NCI-H748 (cell line): Measurements from ENCODE around the gene MYO7A.

Source experiments
- DNase-seq: peaks from one replicate; lab custom pipeline; 2025; ENCODE audit not compliant: unreplicated experiment; lab: John Stamatoyannopoulos, UW

Gene MYO7A

GRCh38 chr11:77163271-77163670 is 35.2 kb downstream of the MYO7A start:
- no peak for DNase-seq

DNA sequence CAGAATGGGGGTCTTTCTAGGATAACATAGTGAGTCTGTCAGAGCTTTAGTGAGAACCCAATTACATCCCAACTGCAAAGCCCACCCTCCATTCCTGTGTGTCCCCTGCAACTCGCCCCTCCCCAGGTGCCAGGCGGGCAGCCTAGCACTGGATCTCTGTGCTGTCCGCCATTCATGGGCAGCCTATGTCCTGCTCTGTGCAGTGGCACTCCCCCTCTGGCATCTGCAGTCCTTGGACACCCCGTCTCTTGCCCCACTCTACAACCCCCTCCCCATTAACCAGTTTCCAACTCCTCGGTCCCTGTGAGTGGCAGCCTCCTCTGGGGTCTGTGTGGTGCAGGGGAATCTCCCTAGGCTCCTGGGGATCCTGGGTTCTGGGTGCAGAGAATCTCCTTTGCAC is 37.0 kb downstream of the MYO7A start:
- DNase-seq, result no peak

DNA sequence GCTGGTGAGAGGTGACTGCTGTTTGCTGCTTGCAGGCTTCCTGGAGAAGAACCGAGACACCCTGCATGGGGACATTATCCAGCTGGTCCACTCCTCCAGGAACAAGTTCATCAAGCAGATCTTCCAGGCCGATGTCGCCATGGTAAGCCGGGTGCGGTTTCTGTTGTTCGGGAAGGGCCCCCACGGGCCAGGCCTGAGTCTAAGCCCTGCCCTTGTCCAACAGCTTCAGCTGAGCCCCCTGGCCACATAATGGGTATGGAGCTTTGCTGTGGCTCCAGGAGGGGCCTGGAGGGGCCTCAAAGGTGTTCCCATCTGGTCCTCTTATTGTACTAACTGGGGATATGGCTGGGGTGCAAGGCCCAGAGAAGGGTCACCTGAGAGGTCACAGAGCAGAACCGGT is 38.0 kb downstream of the MYO7A start:
- DNase-seq, result no peak

GRCh38 chr11:77167111-77167626 is 39.1 kb downstream of the MYO7A start:
- no peak for DNase-seq

DNA sequence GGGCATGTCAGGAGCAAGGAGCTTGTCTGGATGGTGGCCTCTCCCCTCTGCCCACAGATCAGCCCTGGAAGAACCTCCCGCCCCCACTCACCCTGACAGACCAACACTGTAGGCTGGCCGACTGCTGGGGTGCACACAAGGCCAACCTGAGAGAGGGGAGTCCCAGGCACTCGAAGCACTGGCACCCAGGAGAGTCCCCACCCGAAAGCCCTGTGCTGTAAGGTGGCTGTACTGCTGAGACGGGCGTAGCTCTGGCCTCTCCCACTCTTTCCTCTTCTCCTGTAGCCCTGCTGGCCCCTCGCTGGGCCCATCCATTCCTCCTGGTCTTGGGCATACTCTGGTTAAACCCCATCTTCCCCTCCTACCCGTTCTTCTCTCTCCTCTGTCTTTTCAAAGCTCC is 39.7 kb downstream of the MYO7A start:
- DNase-seq, result no peak

DNA sequence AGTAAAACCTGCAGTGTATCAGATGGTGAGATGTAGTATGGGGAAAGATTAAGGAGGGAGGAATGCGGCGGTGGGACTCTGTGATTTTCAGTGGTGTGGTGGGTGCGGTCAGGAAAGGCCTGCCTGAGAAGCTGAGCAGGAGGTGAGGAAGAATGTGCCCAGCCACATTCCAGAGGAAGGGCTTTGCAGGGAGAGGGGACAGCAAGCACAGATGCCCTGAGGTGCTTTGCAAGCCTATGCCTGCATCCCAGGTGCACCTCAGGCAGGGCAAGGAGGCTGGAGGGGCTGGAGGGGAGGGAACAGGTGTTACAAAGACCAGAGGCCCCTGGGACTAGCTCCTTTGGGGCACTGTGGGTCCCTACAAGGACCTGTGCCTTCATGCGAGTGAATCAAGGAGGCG is 42.1 kb downstream of the MYO7A start:
- no peak for DNase-seq

DNA sequence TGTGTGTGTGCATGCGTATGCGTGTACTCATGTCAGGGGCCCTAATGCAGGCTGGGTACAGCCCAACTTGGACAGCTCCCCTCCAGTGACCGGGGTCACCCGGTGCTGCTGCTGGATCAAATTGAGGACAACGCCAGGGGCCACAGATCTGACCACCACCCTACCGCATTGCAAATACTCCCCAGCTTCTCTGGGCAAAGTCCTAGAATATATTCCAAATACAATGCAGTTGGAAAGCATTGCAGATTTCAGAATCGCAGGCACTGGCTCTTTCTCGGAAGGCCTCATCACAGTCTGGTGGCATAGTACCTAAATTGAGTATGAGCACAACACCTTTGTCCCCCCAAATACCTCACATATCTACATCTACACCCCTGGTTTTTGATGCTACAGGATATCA is 43.2 kb downstream of the MYO7A start:
- no peak for DNase-seq

- no peak for DNase-seq
These were observed 44.0 kb downstream of the MYO7A start for GRCh38 chr11:77171885-77172665.

GRCh38 chr11:77172666-77172982 is 44.6 kb downstream of the MYO7A start:
- DNase-seq, result no peak

- DNase-seq, result no peak
These were observed 45.4 kb downstream of the MYO7A start for GRCh38 chr11:77173494-77173893.

GRCh38 chr11:77174559-77174958 is 46.5 kb downstream of the MYO7A start:
- DNase-seq, result peak; percentile 6

DNA sequence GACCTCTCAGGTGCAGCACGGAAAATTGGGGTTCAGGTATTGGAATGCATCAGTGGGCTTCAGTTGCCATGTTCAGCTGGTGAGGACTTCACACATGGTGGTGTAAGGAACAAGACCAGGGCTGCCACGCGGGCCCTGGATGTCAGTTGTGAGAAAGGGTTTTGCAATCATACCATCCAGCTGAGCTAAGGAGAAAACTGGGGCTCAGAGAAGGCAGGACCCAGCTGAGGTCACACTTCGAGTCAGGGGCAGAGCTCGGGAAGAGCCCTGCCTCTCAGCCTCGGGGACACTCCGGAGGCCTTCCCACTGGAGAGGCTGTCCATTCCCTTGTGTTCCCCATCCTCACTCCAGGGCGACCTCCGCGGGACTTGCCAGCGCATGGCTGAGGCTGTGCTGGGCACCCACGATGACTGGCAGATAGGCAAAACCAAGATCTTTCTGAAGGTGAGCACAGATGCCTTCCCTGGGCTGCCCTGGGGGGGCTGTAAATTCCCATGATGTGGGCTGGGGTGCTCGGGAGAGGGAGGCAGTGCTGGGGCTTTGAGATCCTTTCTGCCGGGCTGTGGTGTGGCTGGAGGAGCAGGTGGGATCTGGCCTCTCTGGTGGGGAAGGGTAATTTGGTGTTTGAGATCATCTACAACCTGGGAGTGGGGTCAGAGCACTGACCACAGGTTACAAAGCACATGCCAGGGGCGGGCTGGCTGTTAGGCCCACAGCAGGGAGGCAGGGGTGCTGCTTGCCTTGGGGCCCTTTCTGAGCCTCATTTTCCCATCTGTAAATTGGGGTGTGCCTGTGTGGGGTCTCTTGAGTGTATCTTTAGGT is 47.2 kb downstream of the MYO7A start:
- no peak for DNase-seq

- DNase-seq, result no peak
These were observed 48.0 kb downstream of the MYO7A start for GRCh38 chr11:77175869-77176539.

DNA sequence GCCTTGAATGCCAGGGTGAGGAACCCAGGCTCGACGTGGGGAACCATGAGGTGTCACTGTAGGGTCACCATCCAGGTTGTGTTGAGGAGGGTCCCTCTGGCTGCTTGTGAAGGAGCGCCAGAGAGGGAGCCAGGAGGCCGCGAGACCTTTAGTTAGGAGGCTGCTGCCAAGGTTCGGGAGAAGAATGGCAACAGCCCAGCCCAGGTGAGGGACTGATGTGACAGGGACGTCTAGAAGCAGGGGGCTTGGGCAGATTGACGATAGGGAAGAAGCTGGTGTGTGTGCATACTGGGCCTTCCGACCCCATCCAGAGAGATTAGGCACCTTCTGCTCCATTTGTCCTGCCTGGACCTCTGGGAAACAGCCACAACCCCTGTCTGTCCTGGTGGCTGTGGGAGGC is 49.0 kb downstream of the MYO7A start:
- no peak for DNase-seq

GRCh38 chr11:77178150-77178549 is 50.1 kb downstream of the MYO7A start:
- no peak for DNase-seq

DNA sequence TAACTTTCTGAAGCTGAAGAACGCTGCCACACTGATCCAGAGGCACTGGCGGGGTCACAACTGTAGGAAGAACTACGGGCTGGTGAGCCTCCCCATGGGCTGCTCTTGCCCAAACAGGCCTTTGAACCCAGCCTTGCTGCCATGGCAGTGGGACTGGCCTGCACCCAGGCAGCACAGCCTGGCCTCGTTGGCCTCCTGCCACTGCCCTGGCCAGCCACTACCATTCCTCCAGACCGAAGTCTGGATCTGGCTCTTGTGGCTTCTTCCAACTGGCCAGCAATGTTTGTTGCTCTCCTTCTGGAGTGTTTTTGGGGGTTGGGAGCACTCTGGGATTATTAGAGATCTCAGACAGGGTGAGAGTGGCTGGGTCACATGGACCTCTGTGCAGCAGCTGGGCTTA is 51.0 kb downstream of the MYO7A start:
- no peak for DNase-seq

DNA sequence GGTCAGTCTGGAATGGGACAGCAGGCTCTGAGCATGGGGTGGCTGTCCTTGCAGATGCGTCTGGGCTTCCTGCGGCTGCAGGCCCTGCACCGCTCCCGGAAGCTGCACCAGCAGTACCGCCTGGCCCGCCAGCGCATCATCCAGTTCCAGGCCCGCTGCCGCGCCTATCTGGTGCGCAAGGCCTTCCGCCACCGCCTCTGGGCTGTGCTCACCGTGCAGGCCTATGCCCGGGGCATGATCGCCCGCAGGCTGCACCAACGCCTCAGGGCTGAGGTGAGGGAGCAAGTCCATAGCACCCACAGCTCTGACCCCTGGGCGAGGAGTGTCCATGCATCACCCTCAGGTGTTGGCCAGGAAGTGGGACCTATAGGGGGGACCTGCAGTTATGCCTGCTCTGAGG is 51.6 kb downstream of the MYO7A start:
- no peak for DNase-seq

DNA sequence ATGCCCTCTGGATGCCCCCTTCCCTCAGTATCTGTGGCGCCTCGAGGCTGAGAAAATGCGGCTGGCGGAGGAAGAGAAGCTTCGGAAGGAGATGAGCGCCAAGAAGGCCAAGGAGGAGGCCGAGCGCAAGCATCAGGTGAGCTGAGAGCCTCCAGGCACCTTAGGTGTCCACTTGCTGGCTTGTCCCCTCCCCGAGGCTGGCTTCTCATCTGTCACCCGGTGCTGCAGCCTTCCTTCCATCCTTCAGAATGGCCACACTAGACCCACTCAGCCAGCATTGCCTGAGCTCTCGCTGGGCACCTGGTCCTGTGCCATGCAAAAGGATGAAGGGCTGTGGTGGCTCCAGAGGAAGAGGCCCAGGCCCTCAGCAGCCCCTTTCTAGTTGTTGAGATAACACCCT is 52.3 kb downstream of the MYO7A start:
- DNase-seq, result no peak

- DNase-seq, result no peak
These were observed 53.2 kb downstream of the MYO7A start for GRCh38 chr11:77181226-77181625.

DNA sequence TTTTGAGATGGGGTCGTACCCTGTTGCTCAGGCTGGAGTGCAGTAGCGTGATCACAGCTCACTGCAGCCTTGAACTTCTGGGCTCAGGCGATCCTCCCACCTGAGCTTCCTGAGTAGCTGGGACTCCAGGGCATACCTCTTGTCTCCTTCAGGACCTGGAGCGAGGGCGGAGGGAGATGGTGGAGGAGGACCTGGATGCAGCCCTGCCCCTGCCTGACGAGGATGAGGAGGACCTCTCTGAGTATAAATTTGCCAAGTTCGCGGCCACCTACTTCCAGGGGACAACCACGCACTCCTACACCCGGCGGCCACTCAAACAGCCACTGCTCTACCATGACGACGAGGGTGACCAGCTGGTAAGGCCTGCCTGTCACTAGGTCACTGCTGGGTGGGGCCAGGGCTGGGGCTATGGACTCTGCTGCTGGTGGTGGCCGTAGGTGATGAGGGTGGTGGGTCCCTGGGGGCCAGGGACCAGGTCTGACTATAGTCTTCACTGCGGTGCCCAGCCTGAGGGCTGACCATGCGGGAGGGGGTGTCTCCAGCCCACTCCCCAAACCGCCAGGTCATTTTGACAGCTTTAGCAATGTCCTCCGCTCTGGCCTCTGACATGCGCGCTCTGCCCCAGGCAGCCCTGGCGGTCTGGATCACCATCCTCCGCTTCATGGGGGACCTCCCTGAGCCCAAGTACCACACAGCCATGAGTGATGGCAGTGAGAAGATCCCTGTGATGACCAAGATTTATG is 53.9 kb downstream of the MYO7A start:
- no peak for DNase-seq
